Body of pancreas (tissue), 4 donors: ENCODE results near the gene ZSCAN20. TPM values are rescaled to one million over a fixed set of nuclear protein-coding genes. Genes with fewer than 3 reads are reported as not detected.

Source experiments
- ATAC-seq: fragments of 150-250 bp; one replicate; pipeline ENCODE4 v1.9.1; 2016
- DNase-seq, 4 donors: peaks; one replicate each; pipeline ENCODE4 v3.0.0-alpha.2; 2019
- H3K27ac ChIP-seq, 4 donors: fragments of 200-600 bp; sonication (generic); 1 replicate in 3 of 4; 2 replicates in 1 of 4; pipeline versions ENCODE4 v1.5.1 to v1.6.1; 2016 to 2019; ENCODE audit warnings: mild to moderate bottlenecking in 1 of 4, mixed read lengths in 1 of 4, moderate library complexity in 1 of 4
- H3K27me3 ChIP-seq, 2 donors: fragments of 200-600 bp; sonication (generic); one replicate each; pipeline ENCODE4 v1.6.0; 2016; ENCODE audit warnings: mild to moderate bottlenecking in 1 of 2
- H3K36me3 ChIP-seq, 2 donors: fragments of 200-600 bp; sonication (generic); replicated peaks in 1 of 2; 2 replicates each; pipeline ENCODE4 v1.5.1; 2016; ENCODE audit warnings: low read depth in 2 of 2; ENCODE audit not compliant: insufficient read depth in 1 of 2
- H3K4me1 ChIP-seq: fragments of 200-600 bp; sonication (generic); one replicate; pipeline ENCODE4 v1.6.0; 2016
- H3K4me3 ChIP-seq, 2 donors: fragments of 200-600 bp; sonication (generic); 1 replicate in 1 of 2; 2 replicates in 1 of 2; pipeline ENCODE4 v1.5.1; 2016 to 2019
- H3K9me3 ChIP-seq, 3 donors: fragments of 200-600 bp; sonication (generic); 1 replicate in 2 of 3; 2 replicates in 1 of 3; pipeline ENCODE4 v1.5.1; 2016
- CTCF ChIP-seq, 7 experiments: fragments of 450-650 bp in 4 of 7; fragments of 200-600 bp in 3 of 7; sonication (generic) in 3 of 7; IDR thresholded peaks; one replicate each; pipeline ENCODE4 v1.5.1; 2016 to 2019; ENCODE audit warnings: antibody characterized with exemption in 7 of 7
- POLR2A ChIP-seq, 3 donors: fragments of 450-650 bp; IDR thresholded peaks; one replicate each; pipeline ENCODE4 v1.6.1; 2016; ENCODE audit warnings: antibody characterized with exemption in 3 of 3, mild to moderate bottlenecking in 2 of 3
- WGBS, 2 donors: methylation state at CpG; one replicate each; pipeline ENCODE4 v1.1.5; 2017; 5-methylcytosine and 5-hydroxymethylcytosine counted together
- intact Hi-C: fragments of 100-400 bp; cut with DNase I; formaldehyde crosslinking; loops from one replicate; pipeline ENCODE4 v1.15.1; 2023
- total RNA-seq, 2 donors: library from RNA; depleted of rRNA; stranded (reverse); fragments of >200 nt; gene quantifications; one replicate each; pipeline ENCODE4 v1.1.0, GENCODE V29; 2016

Gene ZSCAN20
- total RNA-seq, result 1 to 10 TPM; 3.0 to 3.6 TPM

- peaks cover 23% of the 10 kb centered on the region for H3K4me1 ChIP-seq
- DNase-seq (peak; percentile 97 to 98 (median 98)), ATAC-seq (peak; percentile 97)
- H3K27me3 ChIP-seq, result no peaks in the 10 kb centered on the region
- peak within 1 kb of the TSS in 1 of 2 donors; percentile 59 for H3K4me3 ChIP-seq
- peak within 1 kb of the TSS in 3 of 4 donors; percentile 55 to 70 (median 55) for H3K27ac ChIP-seq
- intact Hi-C loops, result loop anchor here (10.0 kb wide), 1 partner anchor 142 kb away; no protein-coding TSS in a partner anchor
- 0 to 1% methylated on average over 38 of the region's 38 CpGs for WGBS, 2 donors
- TF ChIP-seq CTCF (IDR thresholded peaks at IDR 0.05) (no peak), POLR2A (IDR thresholded peaks at IDR 0.05) (peak in 2 of 3 donors; percentile 51 to 55)
- H3K9me3 ChIP-seq, result no peaks in the 10 kb centered on the region
- no peaks in the 10 kb centered on the region for H3K36me3 ChIP-seq
Observed at GRCh38 chr1:33472269-33472980, at the start of gene ZSCAN20. Gene ZSCAN20, plus strand, starts transcription at chr1:33472645. Its CDS starts 6,644 bp downstream, at chr1:33479289.

- H3K4me1 ChIP-seq, result peaks cover 14% of the 10 kb centered on the region
- ATAC-seq (peak; percentile 79), DNase-seq (no peak)
- no peaks in the 10 kb centered on the region for H3K27me3 ChIP-seq
- intact Hi-C loops, result no loop called here
- no peaks in the 10 kb centered on the region for H3K36me3 ChIP-seq
- H3K9me3 ChIP-seq, result no peaks in the 10 kb centered on the region
- H3K27ac ChIP-seq, result peak overlapping the region in 2 of 4 donors; percentile 10 to 51
- H3K4me3 ChIP-seq, result no peak overlapping the region
- TF ChIP-seq POLR2A (IDR thresholded peaks at IDR 0.05) (no peak), CTCF (IDR thresholded peaks at IDR 0.05) (no peak)
- 69 to 76% methylated on average over 4 of the region's 4 CpGs for WGBS, 2 donors
Observed at GRCh38 chr1:33424205-33424604, 48.2 kb upstream of the ZSCAN20 start.

GRCh38 chr1:33424610-33425009, 47.8 kb upstream of the ZSCAN20 start:
- no peak for DNase-seq

GRCh38 chr1:33425900-33426299, 46.5 kb upstream of the ZSCAN20 start:
- no peak for DNase-seq
- no peaks in the 10 kb centered on the region for H3K36me3 ChIP-seq
- no peak for ATAC-seq
- no peak overlapping the region for H3K4me3 ChIP-seq
- WGBS, 2 donors, result 95 to 96% methylated on average over 2 of the region's 2 CpGs
- H3K4me1 ChIP-seq, result peaks cover 25% of the 10 kb centered on the region
- no peak overlapping the region for H3K27ac ChIP-seq
- H3K27me3 ChIP-seq, result no peaks in the 10 kb centered on the region
- intact Hi-C loops, result no loop called here
- H3K9me3 ChIP-seq, result no peaks in the 10 kb centered on the region
- TF ChIP-seq POLR2A (IDR thresholded peaks at IDR 0.05) (no peak), CTCF (IDR thresholded peaks at IDR 0.05) (no peak)

More at GRCh38 chr1:33424610-33425009, 47.8 kb upstream of the ZSCAN20 start:
- Histone ChIP-seq H3K36me3 (no peaks in the 10 kb centered on the region), H3K9me3 (no peaks in the 10 kb centered on the region), H3K27ac (peak overlapping the region in 3 of 4 donors; percentile 10 to 51 (median 22)), H3K4me3 (no peak overlapping the region), H3K27me3 (no peaks in the 10 kb centered on the region), H3K4me1 (peaks cover 18% of the 10 kb centered on the region)
- WGBS, 2 donors, result 45 to 58% methylated on average over 2 of the region's 2 CpGs
- no peak for ATAC-seq
- no peak for TF ChIP-seq CTCF (IDR thresholded peaks at IDR 0.05)
- no peak for TF ChIP-seq POLR2A (IDR thresholded peaks at IDR 0.05)
- intact Hi-C loops, result no loop called here

- WGBS, 2 donors, result 29 to 33% methylated on average over 3 of the region's 3 CpGs
- Histone ChIP-seq H3K9me3 (no peaks in the 10 kb centered on the region), H3K27ac (no peak overlapping the region), H3K36me3 (no peaks in the 10 kb centered on the region), H3K4me1 (peaks cover 25% of the 10 kb centered on the region), H3K4me3 (no peak overlapping the region), H3K27me3 (no peaks in the 10 kb centered on the region)
- ATAC-seq (no peak), DNase-seq (no peak)
- intact Hi-C loops, result no loop called here
- no peak for TF ChIP-seq POLR2A (IDR thresholded peaks at IDR 0.05)
- no peak for TF ChIP-seq CTCF (IDR thresholded peaks at IDR 0.05)
Observed at GRCh38 chr1:33426916-33427315, 45.5 kb upstream of the ZSCAN20 start.
